ENCODE measurements around the gene PRRC2B. TPM values are rescaled to one million over a fixed set of nuclear protein-coding genes. Genes with fewer than 3 reads are reported as not detected.

Gene PRRC2B
- total and polyA plus RNA-seq, 2 of the 13 experiments (the other 11 are each of a cell fraction or from before 2014, with no cell fraction given) = 20.8 to 37.4 TPM

DNA sequence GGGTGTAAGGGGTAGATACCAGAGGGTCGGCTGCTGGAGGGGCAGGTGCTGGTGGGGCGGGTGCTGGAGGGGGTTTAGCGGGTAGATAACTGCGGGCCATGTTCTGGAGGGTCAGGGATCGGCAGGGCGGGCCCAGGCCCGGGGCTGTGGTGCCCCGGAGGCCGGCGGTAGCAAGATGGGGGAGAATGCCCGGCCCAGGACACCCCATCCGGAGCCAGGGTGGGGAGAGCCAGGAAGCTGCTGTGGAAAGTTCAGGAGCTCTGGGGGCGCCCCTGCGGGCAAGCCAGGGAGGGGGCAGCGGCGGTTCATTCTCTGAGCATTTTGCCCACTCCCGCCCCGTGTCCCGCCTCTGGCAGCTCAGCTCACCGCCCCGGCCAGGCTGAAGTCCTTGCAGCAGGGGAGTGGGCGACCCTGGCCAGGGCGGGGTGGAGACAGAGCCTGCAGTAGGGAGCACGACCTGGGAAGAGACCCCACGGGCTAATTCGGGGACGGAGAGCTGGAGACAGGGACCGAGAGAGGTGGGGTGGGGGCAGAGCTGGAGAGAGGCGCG lies 152.0 kb downstream of the PRRC2B start:
- ChIA-PET POLR2A (interaction anchor here (0.6 to 1.7 kb wide), 5 partner anchors 9 to 172 kb away, joined by 3 to 6 read pairs (median 3); partner anchors contain the start of gene UCK1), CTCF (ENCODE audit: low intra/inter-chr PET ratio, low total read pairs) (interaction anchor here (0.7 kb wide), 1 partner anchor 59 kb away, joined by 3 read pairs; no protein-coding TSS in a partner anchor)
- FAIRE-seq = no peak
- TF ChIP-seq, protein P1, sequence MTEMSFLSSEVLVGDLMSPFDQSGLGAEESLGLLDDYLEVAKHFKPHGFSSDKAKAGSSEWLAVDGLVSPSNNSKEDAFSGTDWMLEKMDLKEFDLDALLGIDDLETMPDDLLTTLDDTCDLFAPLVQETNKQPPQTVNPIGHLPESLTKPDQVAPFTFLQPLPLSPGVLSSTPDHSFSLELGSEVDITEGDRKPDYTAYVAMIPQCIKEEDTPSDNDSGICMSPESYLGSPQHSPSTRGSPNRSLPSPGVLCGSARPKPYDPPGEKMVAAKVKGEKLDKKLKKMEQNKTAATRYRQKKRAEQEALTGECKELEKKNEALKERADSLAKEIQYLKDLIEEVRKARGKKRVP (CRISPR knock-in tag; IDR thresholded peaks at IDR 0.05) = no peak
- no peak for TF ChIP-seq ZNF770 (CRISPR knock-in tag; IDR thresholded peaks at IDR 0.05)
- no peak for TF ChIP-seq CREB1 (IDR thresholded peaks at IDR 0.05)
- no peak for TF ChIP-seq CREB1 (CRISPR knock-in tag; IDR thresholded peaks at IDR 0.05)
- no peak for TF ChIP-seq MAFK (conservative IDR thresholded peaks at IDR 0.05 in 1 of 2, IDR thresholded peaks at IDR 0.05 in 1 of 2; ENCODE audit: low read length in 2 of 2)
- no peak for TF ChIP-seq DPF2 (CRISPR knock-in tag; IDR thresholded peaks at IDR 0.05; ENCODE audit: borderline replicate concordance, low read depth)
- TF ChIP-seq MLLT10 (CRISPR knock-in tag; IDR thresholded peaks at IDR 0.05) = no peak
- TF ChIP-seq ZNF576 (CRISPR knock-in tag; IDR thresholded peaks at IDR 0.05) = no peak
- no peak for TF ChIP-seq ZBTB38 (CRISPR knock-in tag; IDR thresholded peaks at IDR 0.05)
- TF ChIP-seq ZNF335 (CRISPR knock-in tag; IDR thresholded peaks at IDR 0.05) = no peak
- TF ChIP-seq FOSL1 (CRISPR knock-in tag; IDR thresholded peaks at IDR 0.05; ENCODE audit: borderline replicate concordance) = no peak
- no peak for TF ChIP-seq ZNF660 (CRISPR knock-in tag; IDR thresholded peaks at IDR 0.05; ENCODE audit: borderline replicate concordance, low read depth)
- TF ChIP-seq CEBPZ (IDR thresholded peaks at IDR 0.05; ENCODE audit: low read length) = no peak
- no peak for TF ChIP-seq FOXJ3 (CRISPR knock-in tag; IDR thresholded peaks at IDR 0.05; ENCODE audit: borderline replicate concordance)
- no peak for TF ChIP-seq ESRRA (CRISPR knock-in tag; IDR thresholded peaks at IDR 0.05; ENCODE audit: low read depth)
- no peak for TF ChIP-seq SNRNP70 (IDR thresholded peaks at IDR 0.05; ENCODE audit: low read depth, low read length)
- 0 out of 2 replicates have a peak, but pooled peaks have one; percentile 9 for TF ChIP-seq ZNF703 (CRISPR knock-in tag; IDR thresholded peaks at IDR 0.05; ENCODE audit: borderline replicate concordance)
- no peak for TF ChIP-seq ZNF790 (CRISPR knock-in tag; IDR thresholded peaks at IDR 0.05; ENCODE audit: borderline replicate concordance)

More for the DNA sequence above, 152.0 kb downstream of the PRRC2B start:
- peaks cover 25% of the 10 kb centered on the region for H3K4me1 ChIP-seq (ENCODE audit: insufficient read depth, low read length)
- peak overlapping the region; percentile 16 to 70 (median 19); a peak in 3 of 6 replicates for H3K4me3 ChIP-seq (replicated peaks in 1 of 3; ENCODE audit: insufficient read depth in 1 of 3, low read depth in 2 of 3, low read length in 3 of 3)
- peak overlapping the region; percentile 84 for H3K4me2 ChIP-seq (ENCODE audit: low read depth, low read length)
- H3K9me3 ChIP-seq (ENCODE audit: low read length) = peaks cover 22% of the 10 kb centered on the region
- peaks cover 10 to 63% of the 10 kb centered on the region in 2 experiments; a peak in 4 of 5 replicates for H3K27me3 ChIP-seq (ENCODE audit: control insufficient read depth in 1 of 2, insufficient read depth in 2 of 2, low read length in 2 of 2)
- BruUV-seq (replicated peaks) = no TSS peak
- DNase-seq (ENCODE audit: low spot score) (no peak), ATAC-seq (peak; percentile 45)
- no peak overlapping the region for H3K9ac ChIP-seq (ENCODE audit: insufficient read depth, low read depth, low read length)
- no peaks in the 10 kb centered on the region for H3K36me3 ChIP-seq (replicated peaks in 1 of 2; ENCODE audit: control insufficient read depth in 1 of 2, insufficient read depth in 2 of 2, low read length in 2 of 2)
- H3K27ac ChIP-seq (ENCODE audit: extremely low read length, insufficient read depth, low read length) = no peak overlapping the region
- intact Hi-C loops (cut with micrococcal nuclease; ENCODE audit: unreplicated experiment) = no loop called here
- H2AFZ ChIP-seq (ENCODE audit: low read length) = no peak overlapping the region
- in situ Hi-C loops (cut with HindIII; ENCODE audit: extremely low pct_ligation_motif_present, low pct_unique_long_range_greater_than_20kb) = no loop called here
- peaks cover 11% of the 10 kb centered on the region; the same call in 1 of the 2 replicates for H4K20me1 ChIP-seq (ENCODE audit: insufficient read depth, low read length)
- no peaks in the 10 kb centered on the region for H3K79me2 ChIP-seq (ENCODE audit: insufficient read depth, low read length)
- WGBS (ENCODE audit: low lambda C conversion rate) = 9% methylated on average over 11 of the region's 30 CpGs
